ENCODE data around the gene GPA33.

GPA33 gene

GRCh38 chr1:167118188-167118587, 28.0 kb upstream of the GPA33 start:
- DNase-seq (ENCODE audit: low read depth in 1 of 2, low spot score in 1 of 2): no peak
- no peak overlapping the region for H3K4me3 ChIP-seq (replicated peaks; ENCODE audit: insufficient read depth, low read length)
- TF ChIP-seq, protein P1, sequence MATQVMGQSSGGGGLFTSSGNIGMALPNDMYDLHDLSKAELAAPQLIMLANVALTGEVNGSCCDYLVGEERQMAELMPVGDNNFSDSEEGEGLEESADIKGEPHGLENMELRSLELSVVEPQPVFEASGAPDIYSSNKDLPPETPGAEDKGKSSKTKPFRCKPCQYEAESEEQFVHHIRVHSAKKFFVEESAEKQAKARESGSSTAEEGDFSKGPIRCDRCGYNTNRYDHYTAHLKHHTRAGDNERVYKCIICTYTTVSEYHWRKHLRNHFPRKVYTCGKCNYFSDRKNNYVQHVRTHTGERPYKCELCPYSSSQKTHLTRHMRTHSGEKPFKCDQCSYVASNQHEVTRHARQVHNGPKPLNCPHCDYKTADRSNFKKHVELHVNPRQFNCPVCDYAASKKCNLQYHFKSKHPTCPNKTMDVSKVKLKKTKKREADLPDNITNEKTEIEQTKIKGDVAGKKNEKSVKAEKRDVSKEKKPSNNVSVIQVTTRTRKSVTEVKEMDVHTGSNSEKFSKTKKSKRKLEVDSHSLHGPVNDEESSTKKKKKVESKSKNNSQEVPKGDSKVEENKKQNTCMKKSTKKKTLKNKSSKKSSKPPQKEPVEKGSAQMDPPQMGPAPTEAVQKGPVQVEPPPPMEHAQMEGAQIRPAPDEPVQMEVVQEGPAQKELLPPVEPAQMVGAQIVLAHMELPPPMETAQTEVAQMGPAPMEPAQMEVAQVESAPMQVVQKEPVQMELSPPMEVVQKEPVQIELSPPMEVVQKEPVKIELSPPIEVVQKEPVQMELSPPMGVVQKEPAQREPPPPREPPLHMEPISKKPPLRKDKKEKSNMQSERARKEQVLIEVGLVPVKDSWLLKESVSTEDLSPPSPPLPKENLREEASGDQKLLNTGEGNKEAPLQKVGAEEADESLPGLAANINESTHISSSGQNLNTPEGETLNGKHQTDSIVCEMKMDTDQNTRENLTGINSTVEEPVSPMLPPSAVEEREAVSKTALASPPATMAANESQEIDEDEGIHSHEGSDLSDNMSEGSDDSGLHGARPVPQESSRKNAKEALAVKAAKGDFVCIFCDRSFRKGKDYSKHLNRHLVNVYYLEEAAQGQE (IDR thresholded peaks at IDR 0.05; ENCODE audit: insufficient replicate concordance, low read depth): no peak
- TF ChIP-seq GABPA (IDR thresholded peaks at IDR 0.05; ENCODE audit: low read depth): no peak
- no peak for TF ChIP-seq POLR2AphosphoS5 (IDR thresholded peaks at IDR 0.05; ENCODE audit: low read depth)
- no peak for TF ChIP-seq SPI1 (IDR thresholded peaks at IDR 0.05; ENCODE audit: borderline replicate concordance, low read depth)
- TF ChIP-seq CTCF (IDR thresholded peaks at IDR 0.05; ENCODE audit: insufficient read depth, low read length): no peak
- no peak overlapping the region for H3K27ac ChIP-seq (replicated peaks)
- no peaks in the 10 kb centered on the region for H3K27me3 ChIP-seq (ENCODE audit: insufficient read depth, poor library complexity, severe bottlenecking)

- no peak for TF ChIP-seq SPI1 (IDR thresholded peaks at IDR 0.05; ENCODE audit: borderline replicate concordance, low read depth)
- no peak for TF ChIP-seq POLR2AphosphoS5 (IDR thresholded peaks at IDR 0.05; ENCODE audit: low read depth)
- TF ChIP-seq, protein P1 (IDR thresholded peaks at IDR 0.05; ENCODE audit: insufficient replicate concordance, low read depth): no peak
- no peak for TF ChIP-seq CTCF (IDR thresholded peaks at IDR 0.05; ENCODE audit: insufficient read depth, low read length)
- TF ChIP-seq GABPA (IDR thresholded peaks at IDR 0.05; ENCODE audit: low read depth): no peak
- no peaks in the 10 kb centered on the region for H3K27me3 ChIP-seq (ENCODE audit: insufficient read depth, poor library complexity, severe bottlenecking)
- no peak for DNase-seq (ENCODE audit: low read depth in 1 of 2, low spot score in 1 of 2)
- no peak overlapping the region for H3K4me3 ChIP-seq (replicated peaks; ENCODE audit: insufficient read depth, low read length)
- H3K27ac ChIP-seq (replicated peaks): no peak overlapping the region
These were observed 27.0 kb upstream of the GPA33 start for GRCh38 chr1:167117225-167117624.

DNA sequence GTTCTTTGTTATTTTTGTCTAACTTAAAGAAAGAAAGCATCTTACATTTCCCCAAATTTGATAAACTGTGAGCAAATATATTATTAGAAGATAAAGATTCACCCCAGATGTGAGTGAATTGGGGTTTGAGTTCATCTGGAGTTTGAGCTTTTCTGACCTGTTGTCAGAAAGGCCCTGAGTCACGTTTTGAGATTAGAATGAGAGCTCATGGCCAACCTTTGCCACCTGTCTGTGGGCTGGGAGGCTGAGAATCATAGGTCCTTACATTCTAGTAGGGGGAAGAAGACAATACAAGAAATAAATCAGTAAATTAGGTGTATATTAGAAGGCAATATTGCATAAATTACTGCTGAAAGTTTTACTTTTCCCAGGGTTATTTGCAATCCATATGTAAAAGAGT, 26.0 kb upstream of the GPA33 start:
- Histone ChIP-seq H3K4me3 (replicated peaks; ENCODE audit: insufficient read depth, low read length) (no peak overlapping the region), H3K27ac (replicated peaks) (no peak overlapping the region), H3K27me3 (ENCODE audit: insufficient read depth, poor library complexity, severe bottlenecking) (no peaks in the 10 kb centered on the region)
- no peak for DNase-seq (ENCODE audit: low read depth in 1 of 2, low spot score in 1 of 2)
- TF ChIP-seq GABPA (IDR thresholded peaks at IDR 0.05; ENCODE audit: low read depth): no peak
- TF ChIP-seq SPI1 (IDR thresholded peaks at IDR 0.05; ENCODE audit: borderline replicate concordance, low read depth): no peak
- no peak for TF ChIP-seq CTCF (IDR thresholded peaks at IDR 0.05; ENCODE audit: insufficient read depth, low read length)
- TF ChIP-seq POLR2AphosphoS5 (IDR thresholded peaks at IDR 0.05; ENCODE audit: low read depth): no peak
- TF ChIP-seq, protein P1 (IDR thresholded peaks at IDR 0.05; ENCODE audit: insufficient replicate concordance, low read depth): no peak

Data from HL-60 (cell line).